Pulmonary artery endothelial cell (primary cell): ENCODE measurements around the gene CD151. TPM values are rescaled to one million over a fixed set of nuclear protein-coding genes. Genes with fewer than 3 reads are reported as not detected.

Experiments
- DNase-seq: peaks from one replicate; pipeline ENCODE4 v3.0.0-alpha.2; 2011; ENCODE audit warnings: low read depth, low spot score
- total RNA-seq: library from RNA; depleted of rRNA; stranded (reverse); fragments of >200 nt; gene quantifications from 2 replicates; pipeline ENCODE4 v1.2.3, GENCODE V29; 2014

The CD151 gene
- total RNA-seq, 1 donor from 2014 or later: 647 TPM

DNA sequence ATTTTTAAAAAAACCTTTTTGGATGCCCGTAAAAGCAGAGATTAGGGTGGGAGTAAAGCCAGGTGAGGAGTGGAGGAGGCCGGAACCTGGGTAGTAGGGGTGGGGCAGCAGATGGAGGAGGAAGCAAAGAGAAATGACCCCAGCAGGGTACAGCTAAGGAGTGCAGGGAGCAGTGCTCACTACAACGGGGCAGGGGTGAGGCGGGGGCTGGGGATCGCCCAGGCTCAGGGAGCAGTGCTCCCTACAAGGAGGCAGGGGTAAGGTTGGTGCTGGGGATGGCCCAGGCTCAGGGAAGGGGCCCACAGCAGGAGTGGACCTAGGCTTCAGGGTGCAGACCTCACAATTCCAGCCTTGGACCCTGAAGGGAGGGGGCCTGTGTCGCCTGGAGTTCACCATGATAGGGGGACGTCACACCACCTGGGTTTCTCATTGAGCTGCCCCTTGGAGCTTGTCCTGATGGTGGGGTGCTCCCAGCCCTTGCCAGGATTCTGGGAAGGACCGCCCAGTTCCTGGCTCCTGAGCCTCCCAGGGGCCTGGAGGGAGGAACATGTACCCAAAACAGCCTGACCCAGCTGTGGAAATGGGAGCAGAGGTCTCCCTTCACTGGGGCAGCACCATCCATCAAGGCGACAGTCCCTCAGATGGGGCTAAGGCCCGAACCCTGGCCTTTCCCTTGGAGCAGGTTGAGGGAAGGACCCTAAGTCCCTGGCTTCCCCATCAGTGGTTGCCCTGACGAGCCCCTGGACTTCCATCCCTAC lies 16.9 kb upstream of the CD151 start:
- no peak for DNase-seq

DNA sequence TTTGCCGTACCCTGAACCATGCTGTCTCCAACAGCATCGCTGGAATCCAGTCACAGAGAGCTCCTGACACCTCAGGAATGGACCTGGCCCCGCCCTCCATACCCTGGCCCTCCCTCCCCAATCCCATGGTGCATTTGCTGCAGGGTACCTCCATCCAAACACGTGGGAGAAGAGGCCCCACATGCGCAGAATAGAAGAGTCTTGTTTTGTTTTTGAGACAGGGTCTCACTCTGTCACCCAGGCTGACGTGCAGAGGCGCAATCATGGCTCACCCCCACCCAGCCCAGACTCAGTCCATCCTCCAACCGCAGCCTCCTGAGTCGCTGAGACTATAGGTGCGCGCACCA lies 16.3 kb upstream of the CD151 start:
- no peak for DNase-seq

DNA sequence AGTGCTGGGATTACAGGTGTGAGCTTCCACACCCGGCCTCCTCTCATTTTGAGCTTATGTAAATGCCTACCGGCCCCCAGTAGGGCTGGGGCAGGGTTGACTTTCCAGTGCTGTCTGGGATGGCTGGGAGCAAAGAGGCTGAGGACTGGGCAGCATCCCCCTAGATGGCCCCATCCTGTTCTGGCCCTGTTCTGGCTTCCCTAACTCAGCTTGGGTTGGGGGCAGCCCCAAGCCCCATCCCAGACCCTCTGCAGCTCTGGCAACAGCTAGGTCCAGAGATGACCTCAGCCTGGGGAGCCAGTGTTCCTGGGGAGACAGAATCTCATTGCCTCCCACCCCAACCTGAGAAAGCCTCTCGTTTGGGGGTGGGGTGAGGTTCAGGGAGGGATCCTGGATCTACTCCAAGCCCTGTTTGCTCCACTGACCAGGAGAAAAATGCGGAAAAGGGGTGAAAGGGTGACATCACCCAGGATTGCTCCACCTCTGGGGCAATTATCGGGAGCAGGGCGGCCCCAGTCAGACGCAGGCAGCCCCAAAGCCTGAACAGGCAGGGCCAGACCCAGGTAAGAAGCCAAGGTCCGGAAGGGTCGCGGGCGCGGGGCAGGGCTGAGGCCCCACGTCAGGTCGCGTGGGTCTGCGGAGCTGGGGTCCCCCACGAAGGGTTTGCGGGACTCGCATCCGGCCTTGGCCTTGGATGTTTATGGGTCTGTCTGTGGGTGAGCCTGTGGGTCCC lies 14.2 kb upstream of the CD151 start, which contains the start of gene PNPLA2:
Gene PNPLA2 (plus strand): TSS at position 519 of the 733 bp plus-strand sequence. CDS start 805 bp downstream, outside the sequence.
- DNase-seq: no peak

DNA sequence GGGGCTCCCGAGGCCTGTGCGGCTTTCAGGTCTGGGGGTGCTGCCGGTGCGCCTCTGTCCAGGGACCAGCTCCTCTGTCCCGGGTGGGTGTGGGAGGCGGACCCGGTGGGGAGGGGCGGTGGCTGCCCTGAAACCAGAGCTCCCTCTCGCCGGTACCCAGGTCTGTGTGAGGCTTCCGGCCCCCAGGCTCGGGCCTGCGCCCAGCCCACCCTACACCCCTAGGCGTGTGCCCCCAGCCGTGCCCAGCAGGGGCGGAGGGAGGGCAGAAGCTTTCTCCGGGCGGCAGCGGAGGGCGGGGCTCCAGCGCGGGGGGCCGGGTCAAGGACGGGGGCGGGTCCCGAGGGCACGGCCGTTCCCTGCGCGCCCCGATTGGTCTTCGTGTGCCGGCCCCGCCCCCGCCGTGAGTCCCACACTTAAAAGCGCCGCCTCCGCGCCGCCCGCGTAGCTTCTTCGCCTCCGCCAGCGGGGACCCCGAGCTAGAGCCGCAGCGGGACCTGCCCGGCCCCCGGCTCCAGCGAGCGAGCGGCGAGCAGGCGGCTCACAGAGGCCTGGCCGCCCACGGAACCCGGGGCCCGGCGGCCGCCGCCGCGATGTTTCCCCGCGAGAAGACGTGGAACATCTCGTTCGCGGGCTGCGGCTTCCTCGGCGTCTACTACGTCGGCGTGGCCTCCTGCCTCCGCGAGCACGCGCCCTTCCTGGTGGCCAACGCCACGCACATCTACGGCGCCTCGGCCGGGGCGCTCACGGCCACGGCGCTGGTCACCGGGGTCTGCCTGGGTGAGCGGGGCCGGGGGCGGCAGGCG lies 13.4 kb upstream of the CD151 start:
- DNase-seq: no peak

DNA sequence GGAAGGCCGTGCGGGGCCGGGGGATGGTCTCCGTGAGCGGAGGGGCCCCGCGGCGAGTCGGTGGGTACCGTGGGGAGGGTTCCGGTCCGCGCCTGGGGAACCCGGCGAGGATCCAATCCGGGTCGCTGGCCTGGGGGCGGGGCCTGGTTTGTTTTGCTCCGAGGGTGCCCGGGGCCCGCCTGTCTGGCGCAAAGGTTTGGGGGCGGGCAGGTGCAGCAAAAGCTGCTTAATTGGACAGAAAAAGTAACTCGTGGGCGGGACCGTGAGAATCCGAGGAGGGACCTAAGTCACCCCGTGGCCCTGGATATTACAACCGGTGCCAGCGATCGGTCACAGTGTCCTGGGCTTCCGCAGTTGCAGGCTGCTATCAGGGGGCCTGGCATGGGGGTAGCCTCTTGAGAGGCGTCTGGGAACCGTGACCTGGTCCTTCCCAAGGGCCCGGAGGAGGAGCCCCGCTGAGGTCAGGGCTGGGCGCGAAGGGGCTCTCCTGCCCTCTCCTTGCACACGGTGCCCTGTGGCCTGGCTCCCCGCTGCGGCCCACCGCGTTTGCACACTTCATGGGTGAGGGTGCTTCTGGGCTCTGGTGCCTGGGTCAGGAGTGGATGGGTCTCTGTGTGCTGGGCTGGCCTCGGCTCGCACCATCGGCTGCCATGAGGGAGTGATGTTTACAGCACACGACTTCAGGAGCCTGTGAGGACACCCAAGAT lies 12.7 kb upstream of the CD151 start:
- no peak for DNase-seq

DNA sequence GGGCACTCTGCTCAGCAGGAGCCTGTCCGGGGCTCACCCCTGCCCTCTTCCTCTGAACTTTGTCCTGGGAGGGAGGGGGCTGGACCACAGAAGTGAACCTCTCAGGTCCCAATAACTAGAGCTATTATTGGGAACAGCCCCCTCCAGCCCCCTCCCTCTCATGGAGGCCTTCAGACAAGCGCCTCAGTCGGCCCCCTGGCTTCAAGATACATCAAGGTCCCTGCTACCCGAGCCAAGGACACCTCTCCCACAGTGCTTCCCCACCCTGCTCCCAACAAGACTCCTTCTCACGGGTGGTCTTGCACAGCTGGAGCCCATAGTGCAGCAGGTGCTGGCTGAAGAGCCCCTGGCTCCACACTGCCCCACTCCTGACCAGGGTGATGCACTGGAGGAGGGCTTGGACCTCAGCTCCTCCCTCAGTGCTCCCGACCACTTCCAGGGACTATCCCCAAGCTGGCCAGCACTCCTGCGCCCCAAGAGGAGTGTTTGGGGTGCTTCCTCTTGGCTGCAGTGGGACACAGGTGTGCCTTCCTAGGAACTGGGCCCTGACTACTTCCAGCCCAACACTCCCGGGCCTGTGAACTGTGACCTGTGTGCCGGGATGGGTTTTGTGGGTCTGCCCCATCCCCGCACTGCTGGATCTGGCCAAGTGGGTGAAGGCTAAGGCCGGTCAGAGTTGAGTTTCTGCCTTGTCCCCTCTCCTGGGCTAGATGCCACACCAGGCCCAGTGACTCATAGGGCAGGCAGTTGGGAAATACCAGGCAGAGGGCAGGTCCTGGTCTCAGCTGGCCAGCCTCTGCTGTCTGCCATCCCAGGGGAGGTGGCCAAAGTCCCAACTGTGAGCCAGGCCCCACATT lies 11.9 kb upstream of the CD151 start:
- DNase-seq: no peak

DNA sequence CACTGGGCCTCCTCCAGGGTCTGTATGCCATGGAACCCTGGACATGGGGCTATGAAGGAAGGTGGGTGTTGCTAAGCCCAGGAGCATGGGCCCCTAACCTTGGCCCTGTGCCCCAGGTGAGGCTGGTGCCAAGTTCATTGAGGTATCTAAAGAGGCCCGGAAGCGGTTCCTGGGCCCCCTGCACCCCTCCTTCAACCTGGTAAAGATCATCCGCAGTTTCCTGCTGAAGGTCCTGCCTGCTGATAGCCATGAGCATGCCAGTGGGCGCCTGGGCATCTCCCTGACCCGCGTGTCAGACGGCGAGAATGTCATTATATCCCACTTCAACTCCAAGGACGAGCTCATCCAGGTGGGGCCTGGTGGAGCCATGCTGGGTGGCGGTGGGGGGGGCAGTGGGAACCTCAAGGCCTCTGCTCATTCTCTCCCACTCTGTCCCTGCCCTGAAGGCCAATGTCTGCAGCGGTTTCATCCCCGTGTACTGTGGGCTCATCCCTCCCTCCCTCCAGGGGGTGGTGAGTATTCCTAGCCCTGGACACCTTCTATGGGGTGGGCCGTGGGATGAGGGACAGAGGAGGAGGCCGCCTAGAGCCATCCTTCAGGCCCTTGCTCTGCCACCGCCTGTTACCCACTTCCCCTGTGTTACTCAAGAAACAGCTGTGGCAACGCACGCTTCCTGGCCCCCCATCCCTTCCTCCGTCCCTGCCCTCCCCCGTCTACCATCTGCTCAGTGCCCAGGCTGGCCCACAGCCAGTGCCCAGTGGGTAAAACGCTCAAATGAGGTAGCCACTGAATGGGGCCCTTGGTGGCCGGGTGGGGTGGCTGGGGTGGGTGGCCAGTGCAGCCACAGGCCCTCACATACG lies 11.0 kb upstream of the CD151 start:
- DNase-seq: no peak

DNA sequence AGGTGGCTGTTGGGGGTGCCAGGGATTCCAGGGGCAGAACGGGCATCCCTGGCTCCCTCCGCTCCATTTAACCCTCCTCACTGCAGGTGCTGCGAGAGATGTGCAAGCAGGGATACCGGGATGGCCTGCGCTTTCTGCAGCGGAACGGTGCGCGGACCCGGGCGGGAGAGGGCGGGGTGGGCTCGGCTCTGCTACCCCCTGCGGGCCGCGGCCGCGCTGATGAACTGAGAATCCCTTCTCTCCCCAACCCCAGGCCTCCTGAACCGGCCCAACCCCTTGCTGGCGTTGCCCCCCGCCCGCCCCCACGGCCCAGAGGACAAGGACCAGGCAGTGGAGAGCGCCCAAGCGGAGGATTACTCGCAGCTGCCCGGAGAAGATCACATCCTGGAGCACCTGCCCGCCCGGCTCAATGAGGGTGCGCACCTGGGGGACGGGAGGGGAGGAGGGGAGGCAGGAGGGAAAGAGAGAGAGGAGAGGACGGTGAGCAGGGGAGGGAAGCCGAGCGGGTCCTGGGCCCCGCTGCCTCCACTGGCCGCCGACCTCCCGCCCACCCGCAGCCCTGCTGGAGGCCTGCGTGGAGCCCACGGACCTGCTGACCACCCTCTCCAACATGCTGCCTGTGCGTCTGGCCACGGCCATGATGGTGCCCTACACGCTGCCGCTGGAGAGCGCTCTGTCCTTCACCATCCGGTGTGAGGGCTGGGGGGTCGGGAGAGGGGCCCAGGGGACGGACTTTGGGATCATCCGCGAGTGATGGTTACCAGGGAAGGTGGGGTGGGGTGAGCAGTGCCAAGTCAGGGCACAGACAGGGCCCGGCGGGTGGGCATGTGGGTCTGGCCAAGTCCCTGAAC lies 9.1 kb upstream of the CD151 start:
- no peak for DNase-seq

DNA sequence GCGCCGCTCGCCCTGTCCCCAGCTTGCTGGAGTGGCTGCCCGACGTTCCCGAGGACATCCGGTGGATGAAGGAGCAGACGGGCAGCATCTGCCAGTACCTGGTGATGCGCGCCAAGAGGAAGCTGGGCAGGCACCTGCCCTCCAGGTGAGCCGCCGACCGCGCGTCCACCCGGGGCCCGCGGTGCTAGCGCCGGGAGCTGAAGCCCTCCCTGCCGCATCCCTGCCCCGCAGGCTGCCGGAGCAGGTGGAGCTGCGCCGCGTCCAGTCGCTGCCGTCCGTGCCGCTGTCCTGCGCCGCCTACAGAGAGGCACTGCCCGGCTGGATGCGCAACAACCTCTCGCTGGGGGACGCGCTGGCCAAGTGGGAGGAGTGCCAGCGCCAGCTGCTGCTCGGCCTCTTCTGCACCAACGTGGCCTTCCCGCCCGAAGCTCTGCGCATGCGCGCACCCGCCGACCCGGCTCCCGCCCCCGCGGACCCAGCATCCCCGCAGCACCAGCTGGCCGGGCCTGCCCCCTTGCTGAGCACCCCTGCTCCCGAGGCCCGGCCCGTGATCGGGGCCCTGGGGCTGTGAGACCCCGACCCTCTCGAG lies 8.4 kb upstream of the CD151 start:
- DNase-seq: no peak

DNA sequence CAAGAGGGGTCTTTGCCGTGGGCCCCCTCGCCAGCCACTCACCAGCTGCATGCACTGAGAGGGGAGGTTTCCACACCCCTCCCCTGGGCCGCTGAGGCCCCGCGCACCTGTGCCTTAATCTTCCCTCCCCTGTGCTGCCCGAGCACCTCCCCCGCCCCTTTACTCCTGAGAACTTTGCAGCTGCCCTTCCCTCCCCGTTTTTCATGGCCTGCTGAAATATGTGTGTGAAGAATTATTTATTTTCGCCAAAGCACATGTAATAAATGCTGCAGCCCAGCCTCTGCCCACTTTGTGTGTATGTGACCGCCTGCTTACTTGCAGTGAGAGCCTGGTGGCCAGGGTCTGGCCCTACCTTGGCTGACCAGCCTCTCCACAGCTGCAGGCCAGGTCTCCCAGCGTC lies 7.8 kb upstream of the CD151 start:
- DNase-seq: no peak

DNA sequence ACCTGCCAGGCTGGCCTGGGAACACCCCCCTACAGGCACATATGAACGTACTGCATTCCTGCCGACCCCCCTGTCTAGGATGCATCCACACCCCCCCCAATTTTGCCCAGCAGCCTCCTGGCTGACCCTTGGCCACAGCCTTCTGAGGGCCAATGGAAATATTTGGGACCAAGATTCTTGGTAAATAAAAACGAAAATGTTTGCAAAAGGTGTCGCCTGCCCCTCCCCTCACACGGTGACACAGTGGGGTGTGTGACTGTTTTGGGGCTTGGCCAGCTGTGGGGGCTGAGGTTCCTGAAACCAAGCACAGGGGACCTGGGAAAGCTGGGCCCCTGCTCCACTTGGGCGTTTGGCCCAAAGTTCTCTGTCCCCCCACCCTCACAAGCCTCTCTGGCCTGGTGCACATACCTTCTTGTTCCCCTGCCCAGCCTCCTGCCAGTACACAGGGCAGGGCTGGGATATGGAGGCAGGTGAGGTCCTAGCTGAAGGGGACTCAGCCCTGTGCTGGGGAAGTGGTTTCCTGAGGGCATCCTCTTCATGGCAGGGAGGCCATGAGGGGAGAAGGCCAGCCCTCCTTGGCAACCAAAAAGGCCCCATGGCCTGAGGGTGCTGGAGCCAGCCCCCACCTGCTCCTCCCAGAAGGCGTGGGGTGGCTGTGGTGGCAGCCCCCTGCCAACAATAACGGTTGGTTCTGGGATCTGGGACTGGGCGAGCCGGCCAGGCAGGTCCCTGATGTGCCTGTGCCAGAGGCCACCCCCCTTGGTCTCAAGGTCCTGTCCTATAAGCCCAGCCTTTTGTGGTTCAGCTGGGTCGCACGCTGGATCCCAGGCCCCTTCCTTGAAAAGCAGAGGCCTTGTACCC lies 7.2 kb upstream of the CD151 start:
- DNase-seq: no peak

DNA sequence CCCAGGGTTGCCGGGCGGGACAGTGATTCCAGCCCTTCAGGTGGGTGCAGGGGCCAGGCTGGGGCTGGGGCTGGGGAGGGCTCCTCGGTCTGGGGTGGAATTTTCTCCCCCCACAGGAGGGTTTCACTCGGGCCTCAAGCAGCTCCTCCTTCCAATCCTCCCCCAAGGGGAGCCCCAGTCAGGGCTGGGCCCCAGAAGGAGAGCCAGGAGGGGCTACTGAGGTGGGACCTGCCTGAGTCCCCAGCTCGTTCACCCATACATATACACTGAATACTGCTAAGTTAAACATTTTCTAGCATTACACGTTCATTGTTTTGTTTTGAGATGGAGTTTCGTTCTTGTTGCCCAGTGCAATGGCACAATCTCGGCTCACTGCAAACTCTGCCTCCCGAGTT lies 6.5 kb upstream of the CD151 start:
- no peak for DNase-seq

DNA sequence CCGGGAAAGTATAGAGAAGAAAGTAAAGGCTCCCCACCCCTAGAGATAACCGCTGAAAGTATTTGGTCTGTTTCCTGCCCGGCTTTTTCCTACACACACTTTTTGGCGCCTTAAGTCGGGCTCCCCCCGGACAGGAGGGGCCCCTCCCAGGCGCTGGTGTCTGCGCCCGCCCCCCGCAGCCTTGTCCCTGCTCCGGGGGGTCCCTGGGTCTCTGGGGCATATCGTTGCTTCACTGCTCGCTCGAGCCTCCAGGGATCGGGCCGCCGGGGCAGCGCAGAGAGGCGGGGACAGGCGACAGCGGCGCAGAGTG lies 6.0 kb upstream of the CD151 start:
- no peak for DNase-seq

DNA sequence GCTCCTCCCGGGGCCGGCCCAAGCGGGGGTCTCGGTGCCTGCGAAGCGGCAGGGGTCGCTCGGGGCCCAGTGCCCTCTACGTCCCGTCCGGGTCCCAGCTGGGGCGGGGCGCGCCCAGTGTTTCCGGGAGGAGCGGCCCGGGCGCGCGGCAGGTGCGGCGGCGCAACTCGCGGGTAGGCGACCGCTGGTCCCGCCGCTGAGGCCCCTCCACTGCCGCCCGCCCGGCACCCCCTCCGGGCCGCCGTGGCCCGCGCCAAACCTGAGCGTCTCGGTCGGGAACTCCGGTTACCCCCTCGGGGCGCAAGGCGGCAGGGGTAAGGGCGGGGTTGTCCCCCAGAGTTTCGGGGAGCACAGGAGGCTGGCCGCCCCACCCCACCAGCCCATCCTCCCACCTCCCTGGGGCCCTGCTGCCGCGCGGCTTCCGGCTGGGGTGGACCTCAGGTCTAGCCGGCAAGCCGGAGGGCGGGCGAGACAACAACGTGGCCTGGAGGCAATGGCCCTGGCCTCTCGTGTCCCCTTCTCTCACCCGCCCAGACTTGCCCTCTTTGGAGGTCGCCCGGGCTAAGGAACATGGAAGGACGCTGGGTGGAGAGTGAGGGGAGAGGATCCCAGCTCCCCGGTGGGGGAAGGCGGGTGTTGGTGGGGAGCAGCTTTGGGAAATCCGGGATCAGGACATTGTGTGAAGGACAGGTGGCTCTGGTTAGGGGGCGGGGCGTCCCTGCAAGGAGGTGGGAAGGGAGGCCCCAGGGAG lies 5.4 kb upstream of the CD151 start:
- DNase-seq: no peak

DNA sequence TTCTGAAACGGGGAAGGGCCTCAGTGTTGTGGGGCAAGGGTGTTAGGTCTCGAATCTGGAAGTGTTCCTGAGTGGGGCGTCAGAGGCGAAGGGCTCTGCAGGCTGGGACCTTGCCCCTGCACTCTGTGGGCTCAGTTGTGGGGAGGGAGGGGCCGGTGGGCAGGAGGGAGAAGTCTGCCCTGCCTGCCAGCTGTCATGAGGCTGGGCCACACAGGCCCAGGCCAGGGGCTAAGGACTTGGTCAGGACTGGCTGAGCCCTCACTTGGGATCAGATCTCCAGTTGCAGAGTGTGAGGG lies 4.9 kb upstream of the CD151 start, which contains the start of gene CRACR2B:
Gene CRACR2B (plus strand): TSS at position 23 of the 296 bp plus-strand sequence. CDS start 689 bp downstream, outside the sequence.
- DNase-seq: no peak

DNA sequence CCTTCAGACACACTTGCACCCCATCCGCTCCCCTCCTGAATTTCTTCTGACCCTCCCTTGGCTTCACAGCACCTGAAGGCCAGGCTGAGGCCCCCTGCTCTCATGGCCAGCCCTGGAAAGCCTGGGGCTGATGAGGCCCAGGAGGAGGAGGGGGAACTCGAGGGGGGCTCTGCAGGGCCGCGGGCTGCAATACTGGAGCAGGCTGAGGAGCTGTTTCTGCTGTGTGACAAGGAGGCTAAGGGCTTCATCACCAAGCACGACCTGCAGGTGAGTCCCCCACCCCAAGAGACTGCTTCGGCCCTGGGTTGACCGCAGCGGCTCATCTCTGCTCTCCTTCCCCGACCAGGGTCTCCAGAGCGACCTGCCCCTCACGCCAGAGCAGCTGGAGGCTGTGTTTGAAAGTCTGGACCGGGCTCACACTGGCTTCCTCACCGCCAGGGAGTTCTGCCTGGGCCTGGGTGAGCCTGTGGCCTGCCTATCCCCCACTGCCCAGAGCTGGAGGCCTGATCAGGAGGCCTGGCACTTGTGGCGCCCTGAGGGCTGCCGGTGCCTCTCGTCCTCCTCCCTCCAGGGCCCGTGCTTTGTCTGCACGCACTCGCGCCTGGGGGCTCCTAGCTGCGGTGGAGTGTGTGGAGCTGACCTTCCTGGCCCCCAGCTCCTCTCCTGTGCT lies 4.1 kb upstream of the CD151 start:
- DNase-seq: no peak
